ENCODE data around the gene ARFGAP1.

ARFGAP1 gene

DNA sequence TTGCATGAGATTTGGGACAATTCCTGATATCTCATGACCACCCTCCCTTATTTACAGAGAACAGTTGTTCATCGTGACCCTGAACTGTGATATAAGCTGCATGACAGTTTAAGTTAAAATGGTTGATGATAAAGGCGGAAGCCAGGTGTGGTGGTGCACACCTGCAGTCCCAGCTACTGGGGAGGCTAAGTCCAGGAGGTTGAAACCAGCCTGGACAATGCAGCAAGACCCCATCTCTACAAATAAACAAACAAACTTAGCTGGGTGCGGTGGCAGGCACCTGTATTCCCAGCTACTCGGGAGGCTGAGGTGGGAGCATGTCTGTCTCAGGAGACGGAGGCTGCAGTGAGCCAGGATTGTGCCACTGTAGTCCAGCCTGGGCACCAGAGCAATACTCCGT is 44.4 kb downstream of the ARFGAP1 start:
- TF ChIP-seq, protein P1, sequence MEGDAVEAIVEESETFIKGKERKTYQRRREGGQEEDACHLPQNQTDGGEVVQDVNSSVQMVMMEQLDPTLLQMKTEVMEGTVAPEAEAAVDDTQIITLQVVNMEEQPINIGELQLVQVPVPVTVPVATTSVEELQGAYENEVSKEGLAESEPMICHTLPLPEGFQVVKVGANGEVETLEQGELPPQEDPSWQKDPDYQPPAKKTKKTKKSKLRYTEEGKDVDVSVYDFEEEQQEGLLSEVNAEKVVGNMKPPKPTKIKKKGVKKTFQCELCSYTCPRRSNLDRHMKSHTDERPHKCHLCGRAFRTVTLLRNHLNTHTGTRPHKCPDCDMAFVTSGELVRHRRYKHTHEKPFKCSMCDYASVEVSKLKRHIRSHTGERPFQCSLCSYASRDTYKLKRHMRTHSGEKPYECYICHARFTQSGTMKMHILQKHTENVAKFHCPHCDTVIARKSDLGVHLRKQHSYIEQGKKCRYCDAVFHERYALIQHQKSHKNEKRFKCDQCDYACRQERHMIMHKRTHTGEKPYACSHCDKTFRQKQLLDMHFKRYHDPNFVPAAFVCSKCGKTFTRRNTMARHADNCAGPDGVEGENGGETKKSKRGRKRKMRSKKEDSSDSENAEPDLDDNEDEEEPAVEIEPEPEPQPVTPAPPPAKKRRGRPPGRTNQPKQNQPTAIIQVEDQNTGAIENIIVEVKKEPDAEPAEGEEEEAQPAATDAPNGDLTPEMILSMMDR (IDR thresholded peaks at IDR 0.05; ENCODE audit: low read depth, low read length), result no peak
- no peak overlapping the region for H3K4me3 ChIP-seq (ENCODE audit: low read depth, low read length)
- no peak for DNase-seq (ENCODE audit: low read depth, low spot score)
- in situ Hi-C loops (cut with HindIII; ENCODE audit: low sequenced_read_pairs), result no loop called here

DNA sequence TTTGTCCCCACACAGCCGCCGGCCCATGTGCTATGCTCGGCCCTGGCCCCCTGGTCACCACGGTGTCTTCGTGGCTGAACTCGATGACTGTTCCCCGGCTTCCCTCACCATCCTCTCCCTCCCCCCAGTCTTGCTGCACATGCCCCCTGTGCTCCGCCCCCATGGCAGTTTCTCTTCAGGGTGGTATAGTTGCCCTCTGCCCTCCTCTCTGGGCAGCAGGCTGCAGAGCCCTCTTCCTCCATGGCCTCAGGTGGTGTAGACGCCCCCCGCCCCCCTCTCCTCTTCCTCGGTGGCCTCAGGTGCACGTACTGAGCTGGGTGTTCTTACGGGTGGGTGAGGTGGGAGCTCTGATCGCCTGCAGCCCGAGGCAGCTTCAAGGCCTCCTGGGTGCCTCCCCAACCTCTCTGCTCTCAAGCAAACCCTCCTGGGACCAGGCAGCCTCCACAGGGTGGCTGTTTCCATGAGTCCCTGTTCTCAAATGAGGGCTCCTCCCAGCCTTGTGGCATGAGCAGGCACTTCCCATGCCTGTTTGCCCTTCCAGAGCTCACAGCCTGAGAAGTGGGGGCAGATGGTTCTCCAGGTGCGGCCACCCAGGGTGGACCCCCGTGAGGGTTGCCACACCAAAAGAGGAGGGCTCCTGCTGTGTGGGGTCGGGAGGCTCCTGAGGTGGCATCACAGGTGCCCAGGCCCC is 45.1 kb downstream of the ARFGAP1 start:
- in situ Hi-C loops (cut with HindIII; ENCODE audit: low sequenced_read_pairs), result no loop called here
- H3K4me3 ChIP-seq (ENCODE audit: low read depth, low read length), result no peak overlapping the region
- TF ChIP-seq, protein P1 (IDR thresholded peaks at IDR 0.05; ENCODE audit: low read depth, low read length), result no peak
- DNase-seq (ENCODE audit: low read depth, low spot score), result no peak

DNA sequence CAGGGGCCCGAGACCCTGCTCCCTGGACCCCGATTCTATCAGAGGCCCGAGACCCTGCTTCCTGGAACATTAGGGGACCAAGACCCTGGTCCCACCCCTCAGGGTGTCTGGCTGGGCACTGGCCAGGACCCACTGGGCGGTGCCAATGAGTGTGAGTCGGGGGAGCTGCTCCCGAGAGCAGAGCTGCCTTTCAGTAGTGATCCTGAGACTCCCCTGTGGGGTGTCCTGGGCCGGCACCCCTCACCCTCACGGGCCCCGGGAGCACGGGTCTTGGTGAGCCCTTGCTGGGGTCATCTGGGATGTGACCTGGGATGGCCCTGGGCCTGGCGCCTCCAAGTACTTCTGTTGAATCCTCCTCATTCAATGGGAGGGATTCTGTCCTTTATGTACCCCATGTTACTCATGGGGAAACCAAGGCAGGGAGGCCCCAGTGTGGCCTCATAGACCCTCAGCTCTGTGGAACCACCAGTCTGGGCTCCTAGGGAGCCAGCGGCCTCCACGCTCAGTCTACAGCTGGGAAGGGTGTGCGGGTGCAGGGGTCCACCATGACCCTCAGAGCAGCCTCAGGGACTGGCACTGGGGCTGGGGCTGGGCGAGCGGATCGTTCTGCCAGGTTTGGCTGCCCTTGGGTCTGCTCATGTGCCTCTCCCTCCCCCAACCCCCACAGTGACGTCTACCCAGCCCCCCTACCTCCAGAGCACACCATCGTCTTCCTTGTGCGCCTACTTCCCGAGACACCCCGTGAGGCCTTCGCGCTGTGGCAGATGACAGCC is 46.0 kb downstream of the ARFGAP1 start:
- in situ Hi-C loops (cut with HindIII; ENCODE audit: low sequenced_read_pairs), result no loop called here
- H3K4me3 ChIP-seq (ENCODE audit: low read depth, low read length), result no peak overlapping the region
- TF ChIP-seq, protein P1 (IDR thresholded peaks at IDR 0.05; ENCODE audit: low read depth, low read length), result no peak
- DNase-seq (ENCODE audit: low read depth, low spot score), result no peak

DNA sequence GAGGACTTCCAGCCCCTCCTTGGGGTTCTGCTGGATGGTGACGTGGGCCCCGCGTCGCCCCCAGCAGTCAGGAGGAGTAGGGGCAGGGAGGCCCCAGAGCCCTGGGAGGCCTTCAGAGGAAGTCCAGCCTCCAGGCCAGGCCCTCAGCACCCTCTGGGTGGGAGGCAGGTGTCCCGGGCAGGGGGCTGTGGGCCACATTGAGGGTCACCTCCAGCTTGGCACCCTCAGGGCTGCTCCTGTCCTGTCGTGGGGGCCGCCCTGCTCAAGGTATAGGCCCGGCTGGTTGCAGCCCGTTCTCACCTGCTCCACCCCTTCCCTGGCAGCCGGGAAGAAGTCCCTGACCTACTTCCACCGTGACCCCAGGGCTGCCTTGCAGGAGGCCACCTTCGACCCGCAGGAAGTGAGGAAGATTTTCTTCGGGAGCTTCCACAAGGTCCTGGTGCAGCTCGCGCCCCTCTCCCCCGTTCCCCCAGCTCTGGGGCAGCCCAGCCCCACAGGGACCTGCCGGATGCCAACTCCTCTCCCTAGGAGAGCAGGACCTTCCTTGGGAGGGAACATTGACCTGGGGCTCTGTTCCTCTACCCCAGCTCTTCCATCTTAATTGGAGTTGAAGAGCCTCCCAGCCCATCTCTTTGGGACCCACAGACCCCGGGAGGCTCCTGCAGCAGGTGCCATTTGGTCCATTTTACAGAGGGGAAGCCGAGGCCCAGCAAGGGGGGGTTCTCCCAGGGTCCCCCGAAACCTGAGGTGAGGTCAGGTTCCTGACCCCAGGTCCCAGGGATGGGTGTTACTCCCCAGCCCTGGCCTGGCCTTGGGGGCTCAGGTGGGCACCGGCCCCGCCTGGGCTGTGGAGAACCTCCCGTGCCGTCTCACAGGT is 46.8 kb downstream of the ARFGAP1 start:
- DNase-seq (ENCODE audit: low read depth, low spot score), result no peak
- TF ChIP-seq, protein P1 (IDR thresholded peaks at IDR 0.05; ENCODE audit: low read depth, low read length), result no peak
- no peak overlapping the region for H3K4me3 ChIP-seq (ENCODE audit: low read depth, low read length)
- in situ Hi-C loops (cut with HindIII; ENCODE audit: low sequenced_read_pairs), result no loop called here

DNA sequence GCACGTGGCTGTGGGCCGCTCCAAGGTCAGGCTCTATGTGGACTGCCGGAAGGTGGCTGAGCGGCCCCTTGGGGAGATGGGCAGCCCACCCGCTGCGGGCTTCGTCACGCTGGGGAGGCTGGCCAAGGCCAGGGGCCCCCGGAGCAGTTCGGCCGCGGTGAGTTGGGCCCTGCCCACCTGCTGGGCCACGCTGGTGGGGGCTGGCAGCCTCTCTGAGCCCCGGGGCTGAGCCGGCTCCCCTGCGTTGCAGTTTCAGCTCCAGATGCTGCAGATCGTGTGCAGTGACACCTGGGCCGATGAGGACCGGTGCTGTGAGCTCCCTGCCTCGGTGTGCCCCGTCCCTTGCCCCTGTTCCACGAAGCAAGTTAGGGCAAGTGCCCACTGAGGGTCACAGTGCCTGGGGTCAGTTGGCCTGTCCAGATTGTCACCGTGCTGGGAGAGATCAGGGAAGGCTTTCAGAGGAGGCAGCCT is 47.5 kb downstream of the ARFGAP1 start:
- TF ChIP-seq, protein P1 (IDR thresholded peaks at IDR 0.05; ENCODE audit: low read depth, low read length), result no peak
- DNase-seq (ENCODE audit: low read depth, low spot score), result no peak
- in situ Hi-C loops (cut with HindIII; ENCODE audit: low sequenced_read_pairs), result no loop called here
- no peak overlapping the region for H3K4me3 ChIP-seq (ENCODE audit: low read depth, low read length)

DNA sequence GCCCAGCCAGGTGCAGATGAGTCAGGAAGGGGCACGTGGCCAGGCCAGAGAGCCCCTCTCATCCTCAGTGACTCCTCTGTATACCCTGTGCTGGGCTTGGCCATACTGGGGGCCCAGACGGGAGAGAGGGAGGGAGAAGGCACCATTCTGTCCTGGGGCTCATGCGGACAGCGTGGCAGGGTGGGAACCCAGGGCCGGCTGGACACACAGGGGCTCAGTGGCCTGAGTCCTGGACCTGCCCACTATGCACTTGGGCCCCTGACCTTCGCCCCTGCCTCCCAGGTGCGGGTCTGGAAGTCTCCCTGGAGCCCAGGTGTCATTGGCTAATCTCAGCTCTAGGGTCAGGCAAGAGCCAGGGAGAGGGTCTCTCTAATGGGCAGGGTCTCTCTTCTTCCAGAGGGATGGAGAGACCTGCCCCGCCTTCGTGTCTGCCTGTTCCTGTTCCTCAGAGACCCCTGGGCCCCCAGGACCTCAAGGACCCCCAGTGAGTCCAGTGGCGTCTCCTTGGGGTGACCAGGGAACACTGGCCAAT is 48.1 kb downstream of the ARFGAP1 start:
- in situ Hi-C loops (cut with HindIII; ENCODE audit: low sequenced_read_pairs), result no loop called here

More for the DNA sequence above, 48.1 kb downstream of the ARFGAP1 start:
- no peak overlapping the region for H3K4me3 ChIP-seq (ENCODE audit: low read depth, low read length)
- TF ChIP-seq, protein P1 (IDR thresholded peaks at IDR 0.05; ENCODE audit: low read depth, low read length), result no peak
- no peak for DNase-seq (ENCODE audit: low read depth, low spot score)
